NK-92 treated with Interleukin-12 subunit alpha and Interleukin-12 subunit beta, amount 100 ng/mL, for 24 hours (cell line): Measurements from ENCODE around the gene WDR38.
"Not testable (repeated sequence)": the region's sequence is repeated elsewhere in the genome, so short reads cannot be mapped to it uniquely, and the experiment has no call there.

ENCODE experiments used
- DNase-seq: peaks from one replicate; lab custom pipeline; 2025; lab: John Stamatoyannopoulos, UW

WDR38 gene

GRCh38 chr9:124834591-124834990, 18.7 kb upstream of the WDR38 start:
- DNase-seq, result no peak

- DNase-seq, result no peak
Observed at GRCh38 chr9:124835026-124835557, 18.2 kb upstream of the WDR38 start.

- DNase-seq, result not testable (repeated sequence)
Observed at GRCh38 chr9:124838132-124838531, 15.1 kb upstream of the WDR38 start.

- DNase-seq, result not testable (repeated sequence)
Observed at GRCh38 chr9:124838567-124839275, 14.5 kb upstream of the WDR38 start.

- DNase-seq, result no peak
Observed at GRCh38 chr9:124839612-124840299, 13.5 kb upstream of the WDR38 start.

GRCh38 chr9:124840300-124840833, 12.9 kb upstream of the WDR38 start:
- no peak for DNase-seq

GRCh38 chr9:124841075-124841821, 12.0 kb upstream of the WDR38 start:
- DNase-seq, result no peak

GRCh38 chr9:124843456-124844034, 9.7 kb upstream of the WDR38 start:
- DNase-seq, result no peak

- DNase-seq, result no peak
Observed at GRCh38 chr9:124844291-124844690, 9.0 kb upstream of the WDR38 start.

GRCh38 chr9:124846467-124846866, 6.8 kb upstream of the WDR38 start:
- DNase-seq, result not testable (repeated sequence)

- DNase-seq, result no peak
Observed at GRCh38 chr9:124846969-124847368, 6.3 kb upstream of the WDR38 start.

GRCh38 chr9:124849801-124850200, 3.5 kb upstream of the WDR38 start:
- no peak for DNase-seq

- no peak for DNase-seq
Observed at GRCh38 chr9:124852121-124852828, 985 bp upstream of the WDR38 start.

GRCh38 chr9:124853605-124854143, 414 bp downstream of the WDR38 start:
- no peak for DNase-seq

- no peak for DNase-seq
Observed at GRCh38 chr9:124854161-124854560, 901 bp downstream of the WDR38 start.

- no peak for DNase-seq
Observed at GRCh38 chr9:124854822-124855221, 1.6 kb downstream of the WDR38 start.

- DNase-seq, result no peak
Observed at GRCh38 chr9:124855566-124855943, 2.3 kb downstream of the WDR38 start.

- no peak for DNase-seq
Observed at GRCh38 chr9:124855944-124856765, 2.9 kb downstream of the WDR38 start.

- DNase-seq, result no peak
Observed at GRCh38 chr9:124857533-124858162, 4.4 kb downstream of the WDR38 start.
